Testis (tissue), 2 donors: ENCODE data around the gene CCDC85A.

Experiments
- POLR2A ChIP-seq: fragments of 450-650 bp; IDR thresholded peaks from one replicate; pipeline ENCODE4 v1.6.1; 2017; ENCODE audit warnings: antibody characterized with exemption, mild to moderate bottlenecking, moderate library complexity
- TF ChIP-seq, protein P1 (sequence below), 3 experiments: fragments of 450-650 bp in 2 of 3; fragments of 200-600 bp in 1 of 3; sonication (generic) in 1 of 3; IDR thresholded peaks; one replicate each; pipeline ENCODE4 v1.5.1; 2016 to 2019; ENCODE audit warnings: antibody characterized with exemption in 3 of 3, mild to moderate bottlenecking in 2 of 3, moderate library complexity in 1 of 3

DNA sequence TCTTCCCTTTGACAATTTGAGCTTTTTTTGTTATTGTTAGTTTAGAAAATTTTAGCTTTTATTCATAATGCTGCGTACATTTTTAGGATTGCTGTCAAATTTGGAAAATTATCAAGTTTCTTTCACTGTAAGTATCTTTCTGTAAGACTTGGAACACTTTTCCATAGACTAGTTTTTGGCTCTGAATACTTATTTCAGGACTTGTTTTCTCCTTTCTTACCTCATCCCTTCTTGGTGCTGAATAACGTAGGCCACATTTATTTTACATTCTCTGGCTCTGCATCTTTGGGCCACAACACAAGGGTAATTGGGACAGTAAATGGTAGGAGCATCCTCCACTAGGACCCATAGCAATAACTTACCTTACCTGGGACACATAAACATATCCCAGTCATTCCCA lies 85.1 kb downstream of the CCDC85A start:
- no peak for TF ChIP-seq POLR2A
- TF ChIP-seq, protein P1, sequence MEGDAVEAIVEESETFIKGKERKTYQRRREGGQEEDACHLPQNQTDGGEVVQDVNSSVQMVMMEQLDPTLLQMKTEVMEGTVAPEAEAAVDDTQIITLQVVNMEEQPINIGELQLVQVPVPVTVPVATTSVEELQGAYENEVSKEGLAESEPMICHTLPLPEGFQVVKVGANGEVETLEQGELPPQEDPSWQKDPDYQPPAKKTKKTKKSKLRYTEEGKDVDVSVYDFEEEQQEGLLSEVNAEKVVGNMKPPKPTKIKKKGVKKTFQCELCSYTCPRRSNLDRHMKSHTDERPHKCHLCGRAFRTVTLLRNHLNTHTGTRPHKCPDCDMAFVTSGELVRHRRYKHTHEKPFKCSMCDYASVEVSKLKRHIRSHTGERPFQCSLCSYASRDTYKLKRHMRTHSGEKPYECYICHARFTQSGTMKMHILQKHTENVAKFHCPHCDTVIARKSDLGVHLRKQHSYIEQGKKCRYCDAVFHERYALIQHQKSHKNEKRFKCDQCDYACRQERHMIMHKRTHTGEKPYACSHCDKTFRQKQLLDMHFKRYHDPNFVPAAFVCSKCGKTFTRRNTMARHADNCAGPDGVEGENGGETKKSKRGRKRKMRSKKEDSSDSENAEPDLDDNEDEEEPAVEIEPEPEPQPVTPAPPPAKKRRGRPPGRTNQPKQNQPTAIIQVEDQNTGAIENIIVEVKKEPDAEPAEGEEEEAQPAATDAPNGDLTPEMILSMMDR (IDR thresholded peaks at IDR 0.05), result no peak
